ENCODE measurements around the gene CDK11A. TPM values are rescaled to one million over a fixed set of nuclear protein-coding genes. Genes with fewer than 3 reads are reported as not detected.
"Not testable (repeated sequence)": the region's sequence is repeated elsewhere in the genome, so short reads cannot be mapped to it uniquely, and the experiment has no call there.

CDK11A gene
- total and polyA plus RNA-seq, 3 experiments from 2014 or later = 18.4 to 70.7 (median 68.8) TPM

DNA sequence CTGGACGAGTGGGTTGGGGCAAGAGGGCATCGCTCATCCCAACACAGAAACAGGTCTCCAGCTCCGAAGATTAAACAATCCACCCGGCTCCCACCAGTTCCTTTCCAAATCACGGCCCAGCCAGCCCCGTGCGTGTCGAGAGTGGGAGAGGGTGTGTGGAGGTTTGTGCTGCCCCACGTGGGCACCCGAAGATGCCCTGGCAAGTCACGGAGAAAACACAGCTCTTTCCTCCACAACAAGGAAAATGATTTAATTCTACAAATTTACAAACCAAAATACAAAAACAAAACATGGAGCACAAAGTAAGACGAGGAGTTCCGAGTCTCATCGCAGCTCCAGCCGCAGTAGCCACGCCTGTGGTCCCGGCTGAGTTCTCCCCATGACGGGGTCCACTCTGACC lies 21.7 kb downstream of the CDK11A start:
- CTCF ChIA-PET; H3K27ac Mint-ChIP-seq; H3K9me3 Mint-ChIP-seq; H3K4me3 ChIP-seq (ENCODE audit: low read length); H3K9me3 ChIP-seq (ENCODE audit: low read length); DNase-seq; POLR2A ChIA-PET; H3K27me3 ChIP-seq (ENCODE audit: insufficient read depth, low read length, poor library complexity, severe bottlenecking); H3K27me3 Mint-ChIP-seq; H3K36me3 ChIP-seq (ENCODE audit: insufficient read depth, low read length); H3K4me1 ChIP-seq (ENCODE audit: insufficient read depth, low read length); H3K27ac ChIP-seq (ENCODE audit: low read depth, low read length); H3K4me3 Mint-ChIP-seq; H3K4me1 Mint-ChIP-seq: not testable (repeated sequence)
- peaks cover 0 to 18% (median 0%) of the 10 kb centered on the region in 3 donors for H3K36me3 Mint-ChIP-seq

DNA sequence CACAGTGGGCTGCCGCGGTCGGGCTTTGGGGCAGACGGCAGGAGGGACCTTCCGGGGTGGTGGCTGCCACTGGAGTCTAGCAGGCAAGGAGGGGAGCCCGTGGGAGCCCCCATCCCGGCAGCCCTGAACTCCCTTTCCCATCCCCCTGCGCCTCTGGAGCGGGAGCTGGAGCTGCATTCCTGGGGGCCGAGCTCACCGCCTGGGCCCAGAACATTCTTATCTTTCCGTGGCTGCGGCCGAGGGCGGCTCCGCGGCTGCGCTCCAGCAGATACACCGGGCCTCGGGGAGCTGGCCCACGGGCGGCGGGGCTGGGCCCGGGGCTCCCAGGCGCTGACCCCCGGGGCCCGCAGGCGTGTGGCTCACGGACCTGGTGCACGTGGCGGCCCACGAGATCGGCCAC lies 23.6 kb downstream of the CDK11A start:
- H3K4me1 Mint-ChIP-seq; H3K9me3 ChIP-seq (ENCODE audit: low read length); H3K27ac Mint-ChIP-seq; DNase-seq; H3K9me3 Mint-ChIP-seq; POLR2A ChIA-PET; H3K27me3 ChIP-seq (ENCODE audit: insufficient read depth, low read length, poor library complexity, severe bottlenecking); CTCF ChIA-PET; H3K36me3 ChIP-seq (ENCODE audit: insufficient read depth, low read length); H3K27ac ChIP-seq (ENCODE audit: low read depth, low read length); H3K4me3 ChIP-seq (ENCODE audit: low read length); H3K4me3 Mint-ChIP-seq; H3K4me1 ChIP-seq (ENCODE audit: insufficient read depth, low read length); H3K27me3 Mint-ChIP-seq: not testable (repeated sequence)
- H3K36me3 Mint-ChIP-seq = peaks cover 0 to 13% (median 0%) of the 10 kb centered on the region in 3 donors

DNA sequence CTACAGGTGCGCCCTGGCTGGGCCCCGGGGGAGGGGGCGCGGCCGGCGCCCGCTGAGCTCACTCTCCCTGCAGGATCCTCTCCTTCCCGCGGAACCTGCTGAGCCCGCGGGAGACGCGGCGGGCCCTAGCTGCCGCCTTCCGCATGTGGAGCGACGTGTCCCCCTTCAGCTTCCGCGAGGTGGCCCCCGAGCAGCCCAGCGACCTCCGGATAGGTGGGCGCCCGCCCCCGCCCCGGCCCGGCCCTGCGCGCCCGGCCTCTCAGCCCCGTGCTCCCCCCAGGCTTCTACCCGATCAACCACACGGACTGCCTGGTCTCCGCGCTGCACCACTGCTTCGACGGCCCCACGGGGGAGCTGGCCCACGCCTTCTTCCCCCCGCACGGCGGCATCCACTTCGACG lies 24.1 kb downstream of the CDK11A start:
- peaks cover 0 to 13% (median 0%) of the 10 kb centered on the region in 3 donors for H3K36me3 Mint-ChIP-seq
- POLR2A ChIA-PET; CTCF ChIA-PET; H3K9me3 ChIP-seq (ENCODE audit: low read length); DNase-seq; H3K4me3 Mint-ChIP-seq; H3K4me3 ChIP-seq (ENCODE audit: low read length); H3K4me1 ChIP-seq (ENCODE audit: insufficient read depth, low read length); H3K36me3 ChIP-seq (ENCODE audit: insufficient read depth, low read length); H3K9me3 Mint-ChIP-seq; H3K27ac ChIP-seq (ENCODE audit: low read depth, low read length); H3K27me3 Mint-ChIP-seq; H3K27ac Mint-ChIP-seq; H3K27me3 ChIP-seq (ENCODE audit: insufficient read depth, low read length, poor library complexity, severe bottlenecking); H3K4me1 Mint-ChIP-seq: not testable (repeated sequence)

DNA sequence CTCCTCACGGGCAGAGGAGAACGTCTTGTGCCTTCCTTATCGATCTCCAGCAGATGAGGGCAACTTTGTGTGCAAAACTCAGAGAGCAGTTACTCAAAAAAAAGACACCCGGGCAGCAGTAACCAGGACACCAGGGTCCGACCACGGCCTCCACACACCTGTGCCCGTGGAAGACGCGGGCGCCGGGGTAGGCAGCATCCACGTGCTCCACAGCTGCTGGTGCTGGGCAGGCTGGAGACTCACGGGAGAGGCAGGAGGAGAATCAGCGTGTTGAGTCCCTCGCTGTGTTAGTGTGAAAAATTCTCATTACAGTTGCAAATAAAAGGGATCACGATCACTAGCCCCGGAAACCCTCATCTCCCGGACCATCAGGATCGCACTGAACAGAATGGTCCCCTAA lies 25.1 kb downstream of the CDK11A start:
- CTCF ChIA-PET; H3K36me3 ChIP-seq (ENCODE audit: insufficient read depth, low read length); DNase-seq; H3K4me3 Mint-ChIP-seq; H3K27ac ChIP-seq (ENCODE audit: low read depth, low read length); H3K36me3 Mint-ChIP-seq; H3K4me1 ChIP-seq (ENCODE audit: insufficient read depth, low read length); H3K9me3 Mint-ChIP-seq; H3K27me3 Mint-ChIP-seq; H3K9me3 ChIP-seq (ENCODE audit: low read length); POLR2A ChIA-PET; H3K27me3 ChIP-seq (ENCODE audit: insufficient read depth, low read length, poor library complexity, severe bottlenecking); H3K27ac Mint-ChIP-seq; H3K4me1 Mint-ChIP-seq; H3K4me3 ChIP-seq (ENCODE audit: low read length): not testable (repeated sequence)

- H3K9me3 ChIP-seq (ENCODE audit: low read length); H3K36me3 ChIP-seq (ENCODE audit: insufficient read depth, low read length): not testable (repeated sequence)
Observed at GRCh38 chr1:1697358-1698183, 26.6 kb downstream of the CDK11A start.

GRCh38 chr1:1696431-1697357 lies 27.5 kb downstream of the CDK11A start:
- Mint-ChIP-seq H3K4me3 (peak overlapping the region in 2 of 7 donors; percentile 8 to 60), H3K27ac (peak overlapping the region in 5 of 8 donors; percentile 23 to 79 (median 56))
- H3K4me1 ChIP-seq (ENCODE audit: insufficient read depth, low read length); H3K27ac ChIP-seq (ENCODE audit: low read depth, low read length); H3K9me3 ChIP-seq (ENCODE audit: low read length); H3K4me1 Mint-ChIP-seq; H3K9me3 Mint-ChIP-seq; POLR2A ChIA-PET; H3K36me3 Mint-ChIP-seq; CTCF ChIA-PET; H3K4me3 ChIP-seq (ENCODE audit: low read length); H3K27me3 Mint-ChIP-seq; H3K36me3 ChIP-seq (ENCODE audit: insufficient read depth, low read length); H3K27me3 ChIP-seq (ENCODE audit: insufficient read depth, low read length, poor library complexity, severe bottlenecking): not testable (repeated sequence)
- peak in 1 of 5 donors; percentile 34 for DNase-seq

More at GRCh38 chr1:1697358-1698183, 26.6 kb downstream of the CDK11A start:
- DNase-seq; H3K27ac ChIP-seq (ENCODE audit: low read depth, low read length); POLR2A ChIA-PET; H3K9me3 Mint-ChIP-seq; H3K4me3 ChIP-seq (ENCODE audit: low read length); H3K4me1 Mint-ChIP-seq; H3K4me3 Mint-ChIP-seq; CTCF ChIA-PET; H3K36me3 Mint-ChIP-seq; H3K27me3 Mint-ChIP-seq; H3K4me1 ChIP-seq (ENCODE audit: insufficient read depth, low read length); H3K27me3 ChIP-seq (ENCODE audit: insufficient read depth, low read length, poor library complexity, severe bottlenecking); H3K27ac Mint-ChIP-seq: not testable (repeated sequence)

- H3K36me3 Mint-ChIP-seq = peaks cover 0 to 11% (median 0%) of the 10 kb centered on the region in 3 donors
- H3K9me3 Mint-ChIP-seq; H3K4me1 ChIP-seq (ENCODE audit: insufficient read depth, low read length); H3K9me3 ChIP-seq (ENCODE audit: low read length); H3K36me3 ChIP-seq (ENCODE audit: insufficient read depth, low read length); CTCF ChIA-PET; H3K27me3 ChIP-seq (ENCODE audit: insufficient read depth, low read length, poor library complexity, severe bottlenecking); H3K27me3 Mint-ChIP-seq: not testable (repeated sequence)
- peak within 1 kb of the TSS; percentile 80 to 97 (median 88) for H3K27ac Mint-ChIP-seq
- Histone ChIP-seq H3K27ac (ENCODE audit: low read depth, low read length) (peak within 1 kb of the TSS; percentile 74), H3K4me3 (ENCODE audit: low read length) (peak within 1 kb of the TSS; percentile 34)
- POLR2A ChIA-PET = interaction anchor here (0.6 kb wide), 2 partner anchors 54 to 84 kb away, joined by 4 read pairs; no protein-coding TSS in a partner anchor
- H3K4me3 Mint-ChIP-seq = peak within 1 kb of the TSS; percentile 73 to 92 (median 79)
- peak; percentile 83 to 98 (median 96) for DNase-seq
- H3K4me1 Mint-ChIP-seq = peaks cover 11 to 14% (median 14%) of the 10 kb centered on the region in 3 donors
Observed at GRCh38 chr1:1692714-1693647, 31.2 kb downstream of the CDK11A start, which contains the start of gene SLC35E2B. TSS of gene SLC35E2B (minus strand) at chr1:1692795. CDS start at chr1:1676699, 16,096 bp downstream.
